B cell (primary cell): ENCODE measurements around the gene EEPD1. TPM values are rescaled to one million over a fixed set of nuclear protein-coding genes. Genes with fewer than 3 reads are reported as not detected.

Experiments used
- ATAC-seq: fragments of 200-7000 bp; cut with Tn5 transposase; one replicate; pipeline ENCODE4 v1.10.0; 2021; ENCODE audit warnings: low read depth, mild to moderate bottlenecking, moderate number of reproducible peaks, moderate library complexity
- CTCF ChIA-PET: fragments of 350-600 bp; sonication (Branson Sonifier 250); formaldehyde crosslinking; loops from one replicate; lab custom pipeline; 2021; ENCODE audit warnings: antibody characterized with exemption, inconsistent platforms; lab: Charles Lee
- POLR2A ChIA-PET: fragments of 350-600 bp; sonication (Branson Sonifier 250); formaldehyde crosslinking; loops from one replicate; lab custom pipeline; 2021; ENCODE audit warnings: antibody characterized with exemption; lab: Charles Lee
- DNase-seq: peaks from one replicate; pipeline ENCODE4 v3.0.0; 2013
- H2AFZ ChIP-seq: 2 replicates; pipeline ENCODE4 v1.6.1; 2012; ENCODE audit warnings: mild to moderate bottlenecking, low read depth, low read length; ENCODE audit not compliant: insufficient read depth, poor library complexity, severe bottlenecking
- H3K27ac ChIP-seq, 2 donors: 1 replicate in 1 of 2; 2 replicates in 1 of 2; pipeline ENCODE4 v1.5.1; 2012 to 2013; ENCODE audit warnings: low read length in 2 of 2, mild to moderate bottlenecking in 2 of 2, moderate library complexity in 1 of 2
- H3K27me3 ChIP-seq, 4 experiments: fragments of 200-600 bp in 1 of 4; sonication (generic) in 1 of 4; replicated peaks in 1 of 4; 1 replicate in 2 of 4; 2 replicates in 2 of 4; pipeline versions ENCODE4 v1.6.1 to v1.7.0; 2013 to 2016; ENCODE audit warnings: low read length in 3 of 4, mild to moderate bottlenecking in 2 of 4, mixed read lengths in 1 of 4, moderate library complexity in 1 of 4; ENCODE audit not compliant: insufficient read depth in 4 of 4, control insufficient read depth in 3 of 4; ENCODE audit errors: control extremely low read depth in 1 of 4
- H3K36me3 ChIP-seq, 2 experiments: replicated peaks in 1 of 2; 1 replicate in 1 of 2; 2 replicates in 1 of 2; pipeline versions ENCODE4 v1.6.1 to v1.7.1; 2013; ENCODE audit warnings: low read length in 1 of 2; ENCODE audit not compliant: insufficient read depth in 2 of 2, control insufficient read depth in 1 of 2; ENCODE audit errors: control extremely low read depth in 1 of 2, extremely low read depth in 1 of 2
- H3K4me1 ChIP-seq, 2 donors: fragments of 200-600 bp in 1 of 2; sonication (generic) in 1 of 2; 1 replicate in 1 of 2; 2 replicates in 1 of 2; pipeline versions ENCODE4 v1.5.1 to v1.6.1; 2013 to 2017; ENCODE audit warnings: low read length in 2 of 2; ENCODE audit not compliant: control insufficient read depth in 2 of 2, insufficient read depth in 2 of 2
- H3K4me2 ChIP-seq: replicated peaks from 2 replicates; pipeline ENCODE3; 2012; ENCODE audit warnings: mild to moderate bottlenecking, low read depth, low read length; ENCODE audit not compliant: poor library complexity, severe bottlenecking
- H3K4me3 ChIP-seq, 5 experiments: fragments of 200-600 bp in 1 of 5; sonication (generic) in 1 of 5; 1 replicate in 3 of 5; 2 replicates in 2 of 5; pipeline versions ENCODE4 v1.5.1 to v1.7.0; 2011 to 2016; ENCODE audit warnings: low read length in 4 of 5, mild to moderate bottlenecking in 4 of 5, low read depth in 2 of 5, control low read depth in 1 of 5, moderate library complexity in 1 of 5; ENCODE audit not compliant: insufficient read depth in 1 of 5; ENCODE audit errors: control extremely low read depth in 1 of 5, extremely low read depth in 1 of 5
- H3K79me2 ChIP-seq: fragments of 200-600 bp; sonication (generic); one replicate; pipeline ENCODE4 v1.6.0; 2016; ENCODE audit warnings: low read length; ENCODE audit not compliant: control insufficient read depth, insufficient read depth
- H3K9ac ChIP-seq: fragments of 200-600 bp; sonication (generic); 2 replicates; pipeline ENCODE4 v1.6.1; 2017; ENCODE audit warnings: mild to moderate bottlenecking, low read length, moderate library complexity
- H3K9me3 ChIP-seq, 3 donors: one replicate each; pipeline versions ENCODE4 v1.6.1 to v1.7.1; 2013; ENCODE audit warnings: low read length in 2 of 3; ENCODE audit not compliant: control insufficient read depth in 2 of 3, insufficient read depth in 1 of 3; ENCODE audit errors: control extremely low read depth in 1 of 3
- H4K20me1 ChIP-seq: 2 replicates; pipeline ENCODE4 v1.6.0; 2012; ENCODE audit warnings: mild to moderate bottlenecking, low read length; ENCODE audit not compliant: insufficient read depth, control insufficient read depth, poor library complexity, severe bottlenecking
- H3K27ac Mint-ChIP-seq: one replicate; pipeline ENCODE4 v1.8.0; 2021; ENCODE audit warnings: mixed read lengths
- H3K27me3 Mint-ChIP-seq: one replicate; pipeline ENCODE4 v1.8.0; 2021; ENCODE audit warnings: mixed read lengths
- H3K4me1 Mint-ChIP-seq: one replicate; pipeline ENCODE4 v1.8.0; 2021; ENCODE audit warnings: mixed read lengths
- H3K4me3 Mint-ChIP-seq: one replicate; pipeline ENCODE4 v1.8.0; 2021; ENCODE audit warnings: mixed read lengths
- H3K9me3 Mint-ChIP-seq: one replicate; pipeline ENCODE4 v1.8.0; 2022; ENCODE audit warnings: mixed read lengths; ENCODE audit not compliant: insufficient read depth
- EZH2 ChIP-seq: IDR thresholded peaks from 2 replicates; pipeline ENCODE4 v1.6.1; 2012; ENCODE audit warnings: borderline replicate concordance, low read depth, mild to moderate bottlenecking, moderate library complexity, low read length; ENCODE audit not compliant: insufficient read depth, poor library complexity, severe bottlenecking
- WGBS: methylation state at CpG from one replicate; pipeline ENCODE4 v1.1.5; 2013; ENCODE audit warnings: missing lambda C conversion rate; ENCODE audit not compliant: insufficient coverage; 5-methylcytosine and 5-hydroxymethylcytosine counted together
- intact Hi-C: fragments of 100-400 bp; cut with micrococcal nuclease; formaldehyde crosslinking; loops from one replicate; pipeline ENCODE4 v1.10.0; 2022
- polyA plus RNA-seq: library from polyadenylated mRNA; depleted of rRNA; stranded (reverse); fragments of >200 nt; gene quantifications from 2 replicates; pipeline ENCODE4 v1.2.3, GENCODE V29; 2012
- total RNA-seq, 2 donors: library from RNA; stranded (reverse); fragments of 120-200 nt in 1 of 2; gene quantifications; 1 replicate in 1 of 2; 2 replicates in 1 of 2; pipeline versions ENCODE4 v1.2.3 to v1.2.4, GENCODE V29; 2013 to 2022
- TF ChIP-seq, protein P1 (sequence below): fragments of 200-600 bp; IDR thresholded peaks from one replicate; pipeline ENCODE4 v1.8.0; 2022; ENCODE audit warnings: antibody characterized with exemption, mild to moderate bottlenecking

EEPD1 gene
- total and polyA plus RNA-seq, 2 donors (not counting 1 experiment from before 2014, with no cell fraction given): 0.49 to 4.1 TPM

DNA sequence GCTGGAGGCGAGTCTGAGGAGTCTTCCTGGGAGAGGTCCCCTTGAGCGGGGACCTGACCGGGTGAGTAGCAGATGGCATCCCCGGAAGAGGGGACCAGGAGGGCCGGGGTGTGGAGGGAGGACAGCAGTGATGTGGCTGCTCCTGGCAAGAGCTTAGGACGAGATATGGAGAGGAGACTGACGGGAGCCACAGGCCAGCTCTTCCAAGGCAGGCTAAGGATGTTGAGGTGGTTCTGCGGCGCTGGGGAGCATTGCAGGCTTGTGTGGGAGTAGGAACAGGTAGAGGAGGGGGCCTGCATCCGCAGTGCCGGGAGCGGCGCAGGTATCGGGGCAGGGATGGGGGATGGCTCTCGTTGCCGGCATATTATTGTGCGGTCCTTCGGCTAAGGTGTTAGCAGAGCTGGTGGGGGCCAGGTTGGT, 159.9 kb downstream of the EEPD1 start:
- no peak overlapping the region for H3K27ac Mint-ChIP-seq
- no peaks in the 10 kb centered on the region for H3K9me3 ChIP-seq
- no peak overlapping the region for H2AFZ ChIP-seq
- no peak overlapping the region for H3K4me3 Mint-ChIP-seq
- no peaks in the 10 kb centered on the region for H3K4me1 ChIP-seq
- no peak overlapping the region for H3K9ac ChIP-seq
- intact Hi-C loops: no loop called here
- no peaks in the 10 kb centered on the region for H3K27me3 ChIP-seq
- H3K36me3 ChIP-seq: no peaks in the 10 kb centered on the region
- H3K4me3 ChIP-seq: no peak overlapping the region
- H3K4me2 ChIP-seq: no peak overlapping the region
- TF ChIP-seq, protein P1, sequence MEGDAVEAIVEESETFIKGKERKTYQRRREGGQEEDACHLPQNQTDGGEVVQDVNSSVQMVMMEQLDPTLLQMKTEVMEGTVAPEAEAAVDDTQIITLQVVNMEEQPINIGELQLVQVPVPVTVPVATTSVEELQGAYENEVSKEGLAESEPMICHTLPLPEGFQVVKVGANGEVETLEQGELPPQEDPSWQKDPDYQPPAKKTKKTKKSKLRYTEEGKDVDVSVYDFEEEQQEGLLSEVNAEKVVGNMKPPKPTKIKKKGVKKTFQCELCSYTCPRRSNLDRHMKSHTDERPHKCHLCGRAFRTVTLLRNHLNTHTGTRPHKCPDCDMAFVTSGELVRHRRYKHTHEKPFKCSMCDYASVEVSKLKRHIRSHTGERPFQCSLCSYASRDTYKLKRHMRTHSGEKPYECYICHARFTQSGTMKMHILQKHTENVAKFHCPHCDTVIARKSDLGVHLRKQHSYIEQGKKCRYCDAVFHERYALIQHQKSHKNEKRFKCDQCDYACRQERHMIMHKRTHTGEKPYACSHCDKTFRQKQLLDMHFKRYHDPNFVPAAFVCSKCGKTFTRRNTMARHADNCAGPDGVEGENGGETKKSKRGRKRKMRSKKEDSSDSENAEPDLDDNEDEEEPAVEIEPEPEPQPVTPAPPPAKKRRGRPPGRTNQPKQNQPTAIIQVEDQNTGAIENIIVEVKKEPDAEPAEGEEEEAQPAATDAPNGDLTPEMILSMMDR: no peak
- no peak for TF ChIP-seq EZH2
- CTCF ChIA-PET: no interaction called here
- H3K79me2 ChIP-seq: no peaks in the 10 kb centered on the region
- POLR2A ChIA-PET: no interaction called here
- peaks cover 5% of the 10 kb centered on the region for H3K27me3 Mint-ChIP-seq
- H3K9me3 Mint-ChIP-seq: no peaks in the 10 kb centered on the region
- no peaks in the 10 kb centered on the region for H3K4me1 Mint-ChIP-seq
- 97% methylated on average over 14 of the region's 18 CpGs for WGBS
- DNase-seq: no peak
- no peak overlapping the region for H3K27ac ChIP-seq
- no peaks in the 10 kb centered on the region for H4K20me1 ChIP-seq
- no peak for ATAC-seq

DNA sequence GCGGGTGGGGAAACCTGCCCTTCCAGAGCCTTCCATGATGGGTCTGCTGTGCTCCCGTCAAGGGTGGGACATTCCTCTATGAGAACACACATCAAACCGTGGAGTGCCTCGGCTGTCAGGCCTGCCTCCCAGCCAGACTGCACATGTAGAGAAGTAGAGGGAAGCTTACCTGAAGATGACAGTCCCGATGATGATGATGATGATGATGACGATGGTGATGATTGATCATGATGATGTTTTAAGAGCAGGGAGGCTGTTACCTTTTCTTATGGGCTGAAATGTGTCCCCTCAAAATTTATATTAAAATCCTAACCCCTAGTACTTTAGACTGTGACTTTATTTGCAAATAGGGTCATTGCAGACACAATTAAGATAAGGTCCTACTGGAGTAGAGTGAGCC, 160.6 kb downstream of the EEPD1 start:
- intact Hi-C loops: no loop called here
- no peak overlapping the region for H3K9ac ChIP-seq
- Mint-ChIP-seq H3K4me1 (no peaks in the 10 kb centered on the region), H3K4me3 (no peak overlapping the region), H3K27me3 (peaks cover 5% of the 10 kb centered on the region), H3K9me3 (no peaks in the 10 kb centered on the region), H3K27ac (no peak overlapping the region)
- ChIA-PET CTCF (no interaction called here), POLR2A (no interaction called here)
- no peaks in the 10 kb centered on the region for H3K4me1 ChIP-seq
- DNase-seq (no peak), ATAC-seq (no peak)
- no peaks in the 10 kb centered on the region for H3K36me3 ChIP-seq
- WGBS: 96% methylated on average over 4 of the region's 6 CpGs
- H2AFZ ChIP-seq: no peak overlapping the region
- no peak overlapping the region for H3K4me2 ChIP-seq
- TF ChIP-seq, protein P1: no peak
- TF ChIP-seq EZH2: no peak
- no peaks in the 10 kb centered on the region for H3K27me3 ChIP-seq
- no peak overlapping the region for H3K4me3 ChIP-seq
- no peaks in the 10 kb centered on the region for H4K20me1 ChIP-seq
- H3K79me2 ChIP-seq: no peaks in the 10 kb centered on the region
- no peak overlapping the region for H3K27ac ChIP-seq
- H3K9me3 ChIP-seq: no peaks in the 10 kb centered on the region
